ENCODE data around the gene CPAMD8.

- TF ChIP-seq CTCF (IDR thresholded peaks at IDR 0.05) = no peak
- TF ChIP-seq POLR2A (IDR thresholded peaks at IDR 0.05) = no peak
These were observed 5.3 kb downstream of the CPAMD8 start for GRCh38 chr19:17021328-17021727.
